Gastrocnemius medialis (tissue), 4 donors: ENCODE results near the gene ZNF79. TPM values are rescaled to one million over a fixed set of nuclear protein-coding genes. Genes with fewer than 3 reads are reported as not detected.

Experiments used
- ATAC-seq, 2 donors: fragments of 150-250 bp; one replicate each; pipeline ENCODE4 v1.9.1; 2016
- DNase-seq, 2 donors: peaks; one replicate each; pipeline ENCODE4 v3.0.0-alpha.2; 2019
- H3K27ac ChIP-seq, 4 donors: fragments of 200-600 bp; sonication (generic); 1 replicate in 1 of 4; 2 replicates in 3 of 4; pipeline ENCODE4 v1.5.1; 2016 to 2018; ENCODE audit warnings: mild to moderate bottlenecking in 2 of 4, moderate library complexity in 1 of 4
- H3K27me3 ChIP-seq, 3 donors: fragments of 200-600 bp; sonication (generic) in 2 of 3; 1 replicate in 1 of 3; 2 replicates in 2 of 3; pipeline versions ENCODE4 v1.5.1 to v1.6.0; 2016 to 2019; ENCODE audit warnings: mild to moderate bottlenecking in 1 of 3, moderate library complexity in 1 of 3
- H3K36me3 ChIP-seq, 2 donors: fragments of 200-600 bp; sonication (generic) in 1 of 2; one replicate each; pipeline ENCODE4 v1.5.1; 2017 to 2018
- H3K4me1 ChIP-seq, 2 donors: fragments of 200-600 bp; sonication (generic) in 1 of 2; one replicate each; pipeline ENCODE4 v1.5.1; 2016 to 2017; ENCODE audit warnings: mild to moderate bottlenecking in 2 of 2
- H3K4me3 ChIP-seq, 4 donors: fragments of 200-600 bp; sonication (generic) in 3 of 4; 1 replicate in 1 of 4; 2 replicates in 3 of 4; pipeline ENCODE4 v1.5.1; 2016 to 2019; ENCODE audit warnings: mild to moderate bottlenecking in 2 of 4
- H3K9me3 ChIP-seq, 3 donors: fragments of 200-600 bp; sonication (generic) in 2 of 3; 1 replicate in 1 of 3; 2 replicates in 2 of 3; pipeline ENCODE4 v1.5.1; 2016 to 2019
- CTCF ChIP-seq, 5 experiments: fragments of 450-650 bp in 3 of 5; fragments of 200-600 bp in 2 of 5; sonication (generic) in 2 of 5; IDR thresholded peaks in 4 of 5; conservative IDR thresholded peaks in 1 of 5; 1 replicate in 4 of 5; 2 replicates in 1 of 5; pipeline ENCODE4 v1.5.1; 2016 to 2019; ENCODE audit warnings: antibody characterized with exemption in 5 of 5, mild to moderate bottlenecking in 3 of 5, moderate library complexity in 3 of 5
- POLR2A ChIP-seq, 2 donors: fragments of 450-650 bp; IDR thresholded peaks; one replicate each; pipeline ENCODE4 v1.6.1; 2017; ENCODE audit warnings: antibody characterized with exemption in 2 of 2, mild to moderate bottlenecking in 2 of 2, moderate library complexity in 2 of 2
- in situ Hi-C, 4 donors: fragments of 200-750 bp; cut with MboI; loops; one replicate each; pipeline versions ENCODE4 v1.15.0 to v1.8.0; 2017; ENCODE audit warnings: low sequenced_read_pairs in 4 of 4
- intact Hi-C: fragments of 100-400 bp; cut with DNase I; formaldehyde crosslinking; loops from one replicate; pipeline ENCODE4 v1.15.1; 2023; ENCODE audit warnings: low total_unique reads
- total RNA-seq, 4 donors: library from RNA; depleted of rRNA; stranded (reverse); fragments of >200 nt; gene quantifications; one replicate each; pipeline versions ENCODE4 v1.1.0 to v1.2.3, GENCODE V29; 2016

ZNF79 gene
- total RNA-seq, 4 donors from 2014 or later = 3.9 to 9.3 (median 6.4) TPM

GRCh38 chr9:127396253-127396807 lies 27.9 kb upstream of the ZNF79 start:
- no peak for ATAC-seq
- H3K27ac ChIP-seq = peak overlapping the region; percentile 70 to 88 (median 86)

GRCh38 chr9:127396808-127397645 lies 27.2 kb upstream of the ZNF79 start, which contains the start of gene SLC2A8:
Gene SLC2A8 (plus strand): TSS chr9:127397169. CDS start chr9:127397231, 62 bp downstream.
- peak; percentile 99 to 100 for DNase-seq
- peak within 1 kb of the TSS; percentile 81 to 95 (median 91) for H3K27ac ChIP-seq
- no peaks in the 10 kb centered on the region for H3K27me3 ChIP-seq
- H3K4me3 ChIP-seq = peak within 1 kb of the TSS; percentile 75 to 95 (median 81)
- intact Hi-C loops = loop anchor here (1.0 to 5.0 kb wide), 4 partner anchors 27 to 175 kb away; partner anchors contain the start of genes LRSAM1, RPL12 and ZNF79
- peak; percentile 94 to 97 for ATAC-seq
- peaks cover 17 to 19% of the 10 kb centered on the region in 2 donors for H3K4me1 ChIP-seq
- in situ Hi-C loops = loop anchor here in 1 of 4 donors (25.0 kb wide), 1 partner anchor 460 kb away; no protein-coding TSS in a partner anchor
- H3K9me3 ChIP-seq = no peaks in the 10 kb centered on the region
- TF ChIP-seq POLR2A (IDR thresholded peaks at IDR 0.05) = peak; percentile 84 to 86
- peak in 3 of 5 experiments; percentile 29 to 52 (median 31) for TF ChIP-seq CTCF (IDR thresholded peaks at IDR 0.05 in 4 of 5, conservative IDR thresholded peaks at IDR 0.05 in 1 of 5)
- peaks cover 0 to 16% of the 10 kb centered on the region in 2 donors for H3K36me3 ChIP-seq

More at GRCh38 chr9:127396253-127396807, 27.9 kb upstream of the ZNF79 start:
- no peaks in the 10 kb centered on the region for H3K9me3 ChIP-seq
- H3K27me3 ChIP-seq = no peaks in the 10 kb centered on the region
- H3K4me1 ChIP-seq = peaks cover 17 to 19% of the 10 kb centered on the region in 2 donors
- H3K4me3 ChIP-seq = peak overlapping the region; percentile 63 to 81 (median 72)
- intact Hi-C loops (loop anchor here (1.0 to 5.0 kb wide), 3 partner anchors 28 to 174 kb away; partner anchors contain the start of genes LRSAM1, RPL12 and ZNF79), in situ Hi-C loops (loop anchor here in 1 of 4 donors (25.0 kb wide), 1 partner anchor 459 kb away; no protein-coding TSS in a partner anchor)
- TF ChIP-seq CTCF (IDR thresholded peaks at IDR 0.05 in 4 of 5, conservative IDR thresholded peaks at IDR 0.05 in 1 of 5) = no peak
- no peak for TF ChIP-seq POLR2A (IDR thresholded peaks at IDR 0.05)
- peaks cover 0 to 11% of the 10 kb centered on the region in 2 donors for H3K36me3 ChIP-seq
- DNase-seq = no peak

GRCh38 chr9:127397646-127398274 lies 26.4 kb upstream of the ZNF79 start:
- peak overlapping the region; percentile 81 to 95 (median 91) for H3K27ac ChIP-seq
- ATAC-seq = peak; percentile 4 to 7
- in situ Hi-C loops = loop anchor here in 1 of 4 donors (25.0 kb wide), 1 partner anchor 460 kb away; no protein-coding TSS in a partner anchor

More at GRCh38 chr9:127397646-127398274, 26.4 kb upstream of the ZNF79 start:
- intact Hi-C loops = loop anchor here (1.0 to 5.0 kb wide), 3 partner anchors 87 to 175 kb away; no protein-coding TSS in a partner anchor
- H3K36me3 ChIP-seq = peaks cover 0 to 16% of the 10 kb centered on the region in 2 donors
- peak; percentile 27 to 48 for DNase-seq
- peaks cover 17 to 19% of the 10 kb centered on the region in 2 donors for H3K4me1 ChIP-seq
- TF ChIP-seq POLR2A (IDR thresholded peaks at IDR 0.05) (no peak), CTCF (IDR thresholded peaks at IDR 0.05 in 4 of 5, conservative IDR thresholded peaks at IDR 0.05 in 1 of 5) (peak; percentile 12 to 63 (median 57))
- no peaks in the 10 kb centered on the region for H3K9me3 ChIP-seq
- no peaks in the 10 kb centered on the region for H3K27me3 ChIP-seq
- H3K4me3 ChIP-seq = peak overlapping the region; percentile 75 to 95 (median 81)
